Measurements from ENCODE around the gene CNTRL. TPM values are rescaled to one million over a fixed set of nuclear protein-coding genes. Genes with fewer than 3 reads are reported as not detected.

The CNTRL gene
- total RNA-seq, 1 experiment from 2014 or later = 11.6 TPM

DNA sequence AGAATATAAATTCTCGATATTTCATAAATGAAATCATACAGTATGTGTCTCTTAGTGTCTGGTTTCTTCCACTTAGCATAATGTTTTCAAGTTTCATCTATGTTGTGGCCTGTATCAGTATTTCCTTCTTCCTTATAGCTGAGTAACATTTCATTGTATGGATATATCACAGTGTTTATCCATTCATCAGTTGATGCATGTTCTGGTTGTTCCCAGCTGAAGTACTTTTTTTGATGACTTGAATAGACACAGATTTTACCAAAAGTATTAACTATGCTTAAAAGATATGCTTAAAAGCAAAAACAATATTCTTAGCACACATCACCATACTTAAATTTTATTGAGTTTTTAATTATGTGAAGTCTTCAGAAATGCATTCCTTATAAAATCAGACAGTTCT, 114.3 kb downstream of the CNTRL start:
- no CpG with 5 or more reads among the region's 1 CpG for WGBS (ENCODE audit: extremely low coverage, insufficient read length, low lambda C conversion rate)
- no peaks in the 10 kb centered on the region for H3K27me3 Mint-ChIP-seq (ENCODE audit: low read depth)

More for the DNA sequence above, 114.3 kb downstream of the CNTRL start:
- Histone ChIP-seq H3T11ph (ENCODE audit: low read length) (no peak overlapping the region), H2BK15ac (ENCODE audit: low read depth, low read length) (no peak overlapping the region), H3K79me2 (ENCODE audit: insufficient read depth, low read length) (peaks cover 8% of the 10 kb centered on the region), H3K27ac (ENCODE audit: insufficient read length, low read depth, low read length) (no peak overlapping the region), H4K91ac (ENCODE audit: insufficient read length, low read depth, low read length) (no peak overlapping the region), H3K18ac (ENCODE audit: insufficient read length, low read depth, low read length) (no peak overlapping the region), H2BK20ac (ENCODE audit: low read depth, low read length, poor library complexity, severe bottlenecking) (no peak overlapping the region), H3K4me1 (ENCODE audit: insufficient read depth, low read length) (no peaks in the 10 kb centered on the region), H4K5ac (ENCODE audit: insufficient read length, low read depth, low read length) (no peak overlapping the region), H3K79me1 (ENCODE audit: insufficient read depth, low read depth, low read length, poor library complexity, severe bottlenecking) (peaks cover 3% of the 10 kb centered on the region), H2AK5ac (ENCODE audit: insufficient read length, low read length) (no peak overlapping the region), H2BK5ac (ENCODE audit: insufficient read length, low read length) (no peak overlapping the region), H3K23ac (ENCODE audit: insufficient read length, low read depth, low read length) (no peak overlapping the region), H3K4ac (ENCODE audit: low read depth, low read length) (no peak overlapping the region), H3K56ac (ENCODE audit: insufficient read length, low read depth, low read length) (no peak overlapping the region), H3K4me2 (ENCODE audit: insufficient read depth, insufficient read length, low read length) (no peak overlapping the region), H3K23me2 (ENCODE audit: insufficient read length, low read depth, low read length, poor library complexity, severe bottlenecking) (no peaks in the 10 kb centered on the region), H4K8ac (replicated peaks; ENCODE audit: insufficient read length, low read depth, low read length) (no peak overlapping the region), H2BK12ac (ENCODE audit: insufficient read length, low read depth, low read length) (no peak overlapping the region), H3K9me3 (ENCODE audit: control insufficient read depth, low read depth, low read length) (no peaks in the 10 kb centered on the region), H3K9ac (ENCODE audit: extremely low read depth, insufficient read length, low read length) (no peak overlapping the region), H3K27me3 (ENCODE audit: insufficient read depth, low read length) (no peaks in the 10 kb centered on the region), H2BK120ac (ENCODE audit: low read depth, low read length, poor library complexity, severe bottlenecking) (no peak overlapping the region), H2AFZ (ENCODE audit: low read length) (no peak overlapping the region), H3K14ac (ENCODE audit: insufficient read depth, low read length) (no peak overlapping the region), H4K20me1 (ENCODE audit: control insufficient read depth, insufficient read depth, insufficient read length) (no peaks in the 10 kb centered on the region)
- no peak for DNase-seq
- TF ChIP-seq, protein P1, sequence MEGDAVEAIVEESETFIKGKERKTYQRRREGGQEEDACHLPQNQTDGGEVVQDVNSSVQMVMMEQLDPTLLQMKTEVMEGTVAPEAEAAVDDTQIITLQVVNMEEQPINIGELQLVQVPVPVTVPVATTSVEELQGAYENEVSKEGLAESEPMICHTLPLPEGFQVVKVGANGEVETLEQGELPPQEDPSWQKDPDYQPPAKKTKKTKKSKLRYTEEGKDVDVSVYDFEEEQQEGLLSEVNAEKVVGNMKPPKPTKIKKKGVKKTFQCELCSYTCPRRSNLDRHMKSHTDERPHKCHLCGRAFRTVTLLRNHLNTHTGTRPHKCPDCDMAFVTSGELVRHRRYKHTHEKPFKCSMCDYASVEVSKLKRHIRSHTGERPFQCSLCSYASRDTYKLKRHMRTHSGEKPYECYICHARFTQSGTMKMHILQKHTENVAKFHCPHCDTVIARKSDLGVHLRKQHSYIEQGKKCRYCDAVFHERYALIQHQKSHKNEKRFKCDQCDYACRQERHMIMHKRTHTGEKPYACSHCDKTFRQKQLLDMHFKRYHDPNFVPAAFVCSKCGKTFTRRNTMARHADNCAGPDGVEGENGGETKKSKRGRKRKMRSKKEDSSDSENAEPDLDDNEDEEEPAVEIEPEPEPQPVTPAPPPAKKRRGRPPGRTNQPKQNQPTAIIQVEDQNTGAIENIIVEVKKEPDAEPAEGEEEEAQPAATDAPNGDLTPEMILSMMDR (conservative IDR thresholded peaks at IDR 0.05) = no peak
- Mint-ChIP-seq H3K9me3 (no peaks in the 10 kb centered on the region), H3K4me1 (peaks cover 1 to 4% of the 10 kb centered on the region in 2 experiments; a peak in 1 of 4 replicates), H3K4me3 (no peak overlapping the region), H3K36me3 (ENCODE audit: insufficient read depth in 1 of 3, low read depth in 3 of 3) (peaks cover 0 to 10% (median 1%) of the 10 kb centered on the region in 3 experiments; a peak in 2 of 7 replicates), H3K27ac (no peak overlapping the region)
